ENCODE results near the gene AKAP6.

The AKAP6 gene

GRCh38 chr14:32607399-32607798 lies 278.3 kb downstream of the AKAP6 start:
- DNase-seq (ENCODE audit: low read depth in 1 of 2, low spot score in 1 of 2) = no peak

GRCh38 chr14:32608857-32609256 lies 279.8 kb downstream of the AKAP6 start:
- no peak for DNase-seq (ENCODE audit: low read depth in 1 of 2, low spot score in 1 of 2)

- DNase-seq (ENCODE audit: low read depth in 1 of 2, low spot score in 1 of 2) = no peak
Measured at GRCh38 chr14:32609388-32609787, 280.3 kb downstream of the AKAP6 start.

- DNase-seq (ENCODE audit: low read depth in 1 of 2, low spot score in 1 of 2) = no peak
Measured at GRCh38 chr14:32611752-32612151, 282.7 kb downstream of the AKAP6 start.

- no peak for DNase-seq (ENCODE audit: low read depth in 1 of 2, low spot score in 1 of 2)
Measured at GRCh38 chr14:32618991-32619390, 289.9 kb downstream of the AKAP6 start.

- DNase-seq (ENCODE audit: low read depth in 1 of 2, low spot score in 1 of 2) = no peak
Measured at GRCh38 chr14:32620303-32620702, 291.2 kb downstream of the AKAP6 start.

GRCh38 chr14:32620724-32621123 lies 291.6 kb downstream of the AKAP6 start:
- DNase-seq (ENCODE audit: low read depth in 1 of 2, low spot score in 1 of 2) = no peak

- no peak for DNase-seq (ENCODE audit: low read depth in 1 of 2, low spot score in 1 of 2)
Measured at GRCh38 chr14:32621585-32621984, 292.5 kb downstream of the AKAP6 start.

GRCh38 chr14:32622742-32623141 lies 293.6 kb downstream of the AKAP6 start:
- no peak for DNase-seq (ENCODE audit: low read depth in 1 of 2, low spot score in 1 of 2)

GRCh38 chr14:32623300-32624093 lies 294.4 kb downstream of the AKAP6 start:
- DNase-seq (ENCODE audit: low read depth in 1 of 2, low spot score in 1 of 2) = no peak

GRCh38 chr14:32625211-32625610 lies 296.1 kb downstream of the AKAP6 start:
- DNase-seq (ENCODE audit: low read depth in 1 of 2, low spot score in 1 of 2) = no peak

- DNase-seq (ENCODE audit: low read depth in 1 of 2, low spot score in 1 of 2) = no peak
Measured at GRCh38 chr14:32627545-32628298, 298.6 kb downstream of the AKAP6 start.

- DNase-seq (ENCODE audit: low read depth in 1 of 2, low spot score in 1 of 2) = no peak
Measured at GRCh38 chr14:32629236-32629635, 300.1 kb downstream of the AKAP6 start.

- DNase-seq (ENCODE audit: low read depth in 1 of 2, low spot score in 1 of 2) = no peak
Measured at GRCh38 chr14:32630701-32631100, 301.6 kb downstream of the AKAP6 start.

GRCh38 chr14:32633224-32633859 lies 304.2 kb downstream of the AKAP6 start:
- no peak for DNase-seq (ENCODE audit: low read depth in 1 of 2, low spot score in 1 of 2)

GRCh38 chr14:32633930-32634329 lies 304.8 kb downstream of the AKAP6 start:
- no peak for DNase-seq (ENCODE audit: low read depth in 1 of 2, low spot score in 1 of 2)

- no peak for DNase-seq (ENCODE audit: low read depth in 1 of 2, low spot score in 1 of 2)
Measured at GRCh38 chr14:32635061-32635719, 306.1 kb downstream of the AKAP6 start.

GRCh38 chr14:32637582-32637981 lies 308.5 kb downstream of the AKAP6 start:
- no peak for DNase-seq (ENCODE audit: low read depth in 1 of 2, low spot score in 1 of 2)

GRCh38 chr14:32639208-32639607 lies 310.1 kb downstream of the AKAP6 start:
- no peak for DNase-seq (ENCODE audit: low read depth in 1 of 2, low spot score in 1 of 2)

- DNase-seq (ENCODE audit: low read depth in 1 of 2, low spot score in 1 of 2) = no peak
Measured at GRCh38 chr14:32645551-32645950, 316.5 kb downstream of the AKAP6 start.

- no peak for DNase-seq (ENCODE audit: low read depth in 1 of 2, low spot score in 1 of 2)
Measured at GRCh38 chr14:32648434-32648833, 319.3 kb downstream of the AKAP6 start.
